Endometrial microvascular endothelial cells (primary cell): ENCODE results near the gene GDF10. TPM values are rescaled to one million over a fixed set of nuclear protein-coding genes. Genes with fewer than 3 reads are reported as not detected.

Experiments used
- in situ Hi-C: cut with HindIII; loops from 2 replicates; pipeline ENCODE4 v1.10.0; 2017; ENCODE audit warnings: low sequenced_read_pairs, low pct_unique_long_range_greater_than_20kb; ENCODE audit errors: inconsistent ontology term
- total RNA-seq: library from RNA; depleted of rRNA; stranded (reverse); fragments of >200 nt; gene quantifications from one replicate; pipeline ENCODE4 v1.2.3, GENCODE V29; 2015; ENCODE audit errors: inconsistent ontology term

GDF10 gene
- total RNA-seq, 1 donor from 2014 or later = not detected

- in situ Hi-C loops = no loop called here
Measured at GRCh38 chr10:47287805-47288204, 12.2 kb upstream of the GDF10 start.

- in situ Hi-C loops = no loop called here
Measured at GRCh38 chr10:47288236-47288635, 11.8 kb upstream of the GDF10 start.

- in situ Hi-C loops = no loop called here
Measured at GRCh38 chr10:47288916-47289495, 11.0 kb upstream of the GDF10 start.

- in situ Hi-C loops = no loop called here
Measured at GRCh38 chr10:47289921-47290320, 10.1 kb upstream of the GDF10 start.

- in situ Hi-C loops = no loop called here
Measured at GRCh38 chr10:47290338-47290737, 9.7 kb upstream of the GDF10 start.

- in situ Hi-C loops = no loop called here
Measured at GRCh38 chr10:47291682-47292081, 8.3 kb upstream of the GDF10 start.

- in situ Hi-C loops = no loop called here
Measured at GRCh38 chr10:47294057-47294456, 5.9 kb upstream of the GDF10 start.

GRCh38 chr10:47294501-47294900, 5.5 kb upstream of the GDF10 start:
- in situ Hi-C loops = no loop called here

GRCh38 chr10:47295411-47295810, 4.6 kb upstream of the GDF10 start:
- in situ Hi-C loops = no loop called here

- in situ Hi-C loops = no loop called here
Measured at GRCh38 chr10:47296156-47296894, 3.7 kb upstream of the GDF10 start.

GRCh38 chr10:47296941-47297340, 3.1 kb upstream of the GDF10 start:
- in situ Hi-C loops = no loop called here

GRCh38 chr10:47297866-47298540, 2.0 kb upstream of the GDF10 start:
- in situ Hi-C loops = no loop called here

- in situ Hi-C loops = no loop called here
Measured at GRCh38 chr10:47298715-47299114, 1.3 kb upstream of the GDF10 start.

- in situ Hi-C loops = no loop called here
Measured at GRCh38 chr10:47300429-47300931, 483 bp downstream of the GDF10 start.

GRCh38 chr10:47301833-47302232, 1.8 kb downstream of the GDF10 start:
- in situ Hi-C loops = no loop called here

GRCh38 chr10:47303105-47303504, 3.1 kb downstream of the GDF10 start:
- in situ Hi-C loops = no loop called here

- in situ Hi-C loops = no loop called here
Measured at GRCh38 chr10:47303866-47304265, 3.9 kb downstream of the GDF10 start.

GRCh38 chr10:47305566-47305965, 5.6 kb downstream of the GDF10 start:
- in situ Hi-C loops = no loop called here

- in situ Hi-C loops = no loop called here
Measured at GRCh38 chr10:47306387-47307210, 6.6 kb downstream of the GDF10 start.
